Loucy (cell line): Measurements from ENCODE around the gene MRPL36.

Experiments used
- H2AFZ ChIP-seq: fragments of 200-600 bp; sonication (generic); 2 replicates; pipeline ENCODE4 v1.6.0; 2016; ENCODE audit warnings: antibody characterized with exemption, mild to moderate bottlenecking, low read length, moderate library complexity
- H3F3A ChIP-seq: fragments of 200-600 bp; 2 replicates; pipeline ENCODE4 v1.6.0; 2016; ENCODE audit warnings: antibody characterized with exemption, low read depth, mild to moderate bottlenecking
- H3K27me3 ChIP-seq: fragments of 200-600 bp; sonication (generic); 2 replicates; pipeline ENCODE4 v1.6.1; 2014; ENCODE audit warnings: low read length, mild to moderate bottlenecking; ENCODE audit not compliant: insufficient read depth, poor library complexity, severe bottlenecking
- H3K36me3 ChIP-seq: fragments of 200-600 bp; sonication (generic); 2 replicates; pipeline ENCODE4 v1.6.1; 2016; ENCODE audit warnings: low read length; ENCODE audit not compliant: insufficient read depth
- H3K4me1 ChIP-seq: fragments of 200-600 bp; sonication (generic); 2 replicates; pipeline ENCODE4 v1.5.1; 2014; ENCODE audit warnings: low read length, mild to moderate bottlenecking; ENCODE audit not compliant: insufficient read depth, poor library complexity, severe bottlenecking
- H3K4me2 ChIP-seq: fragments of 200-600 bp; sonication (generic); 2 replicates; pipeline ENCODE4 v1.6.0; 2014; ENCODE audit warnings: antibody characterized with exemption, low read length, low read depth, mild to moderate bottlenecking; ENCODE audit not compliant: poor library complexity, severe bottlenecking
- H3K4me3 ChIP-seq: fragments of 200-600 bp; sonication (generic); 2 replicates; pipeline ENCODE4 v1.5.1; 2014; ENCODE audit warnings: low read length, mild to moderate bottlenecking, mixed read lengths; ENCODE audit not compliant: poor library complexity, severe bottlenecking
- H3K79me2 ChIP-seq: fragments of 200-600 bp; sonication (generic); 2 replicates; pipeline ENCODE4 v1.6.1; 2014; ENCODE audit warnings: low read length; ENCODE audit not compliant: insufficient read depth
- H3K9ac ChIP-seq: fragments of 200-600 bp; sonication (generic); 2 replicates; pipeline ENCODE4 v1.6.0; 2014; ENCODE audit warnings: mild to moderate bottlenecking, low read depth, low read length, moderate library complexity; ENCODE audit not compliant: poor library complexity, severe bottlenecking
- H3K9me2 ChIP-seq: fragments of 200-600 bp; sonication (generic); replicated peaks from 2 replicates; pipeline ENCODE4 v1.6.1; 2016; ENCODE audit warnings: low read depth, low read length, mixed read lengths
- H3K9me3 ChIP-seq: fragments of 200-600 bp; sonication (generic); 2 replicates; pipeline ENCODE4 v1.6.1; 2014; ENCODE audit warnings: mild to moderate bottlenecking, antibody characterized with exemption, low read length, low read depth; ENCODE audit not compliant: insufficient read depth
- H4K20me1 ChIP-seq: fragments of 200-600 bp; sonication (generic); 2 replicates; pipeline ENCODE4 v1.6.0; 2014; ENCODE audit warnings: antibody characterized with exemption, low read length, mild to moderate bottlenecking; ENCODE audit not compliant: insufficient read depth, poor library complexity, severe bottlenecking
- CTCF ChIP-seq: fragments of 200-600 bp; sonication (generic); conservative IDR thresholded peaks from 2 replicates; pipeline ENCODE4 v1.5.1; 2014; ENCODE audit warnings: mild to moderate bottlenecking, antibody characterized with exemption, low read length
- EZH2phosphoT487 ChIP-seq: fragments of 200-600 bp; IDR thresholded peaks from 2 replicates; pipeline ENCODE4 v1.6.1; 2018; ENCODE audit warnings: antibody characterized with exemption, mild to moderate bottlenecking, moderate library complexity, borderline replicate concordance

The MRPL36 gene

GRCh38 chr5:1838013-1838412, 38.4 kb upstream of the MRPL36 start:
- Histone ChIP-seq H3K4me3 (no peak overlapping the region), H3K9me2 (no peaks in the 10 kb centered on the region), H2AFZ (no peak overlapping the region), H3K4me1 (no peaks in the 10 kb centered on the region), H3K79me2 (no peaks in the 10 kb centered on the region), H3K27me3 (no peaks in the 10 kb centered on the region), H4K20me1 (no peaks in the 10 kb centered on the region), H3K36me3 (no peaks in the 10 kb centered on the region), H3K4me2 (no peak overlapping the region), H3K9me3 (no peaks in the 10 kb centered on the region), H3F3A (no peaks in the 10 kb centered on the region), H3K9ac (no peak overlapping the region)
- TF ChIP-seq EZH2phosphoT487 (no peak), CTCF (no peak)

GRCh38 chr5:1836891-1837880, 37.5 kb upstream of the MRPL36 start:
- Histone ChIP-seq H3K27me3 (no peaks in the 10 kb centered on the region), H4K20me1 (no peaks in the 10 kb centered on the region), H3K36me3 (no peaks in the 10 kb centered on the region), H3K79me2 (no peaks in the 10 kb centered on the region), H3K9ac (no peak overlapping the region), H3K4me2 (no peak overlapping the region), H3F3A (no peaks in the 10 kb centered on the region), H2AFZ (no peak overlapping the region), H3K9me2 (no peaks in the 10 kb centered on the region), H3K4me3 (no peak overlapping the region), H3K9me3 (no peaks in the 10 kb centered on the region), H3K4me1 (no peaks in the 10 kb centered on the region)
- TF ChIP-seq CTCF (no peak), EZH2phosphoT487 (no peak)

GRCh38 chr5:1836176-1836890, 36.7 kb upstream of the MRPL36 start:
- Histone ChIP-seq H3K4me2 (no peak overlapping the region), H3F3A (no peaks in the 10 kb centered on the region), H3K9ac (no peak overlapping the region), H3K4me1 (no peaks in the 10 kb centered on the region), H3K9me3 (no peaks in the 10 kb centered on the region), H3K79me2 (no peaks in the 10 kb centered on the region), H4K20me1 (no peaks in the 10 kb centered on the region), H3K27me3 (no peaks in the 10 kb centered on the region), H3K36me3 (no peaks in the 10 kb centered on the region), H3K4me3 (no peak overlapping the region), H2AFZ (no peak overlapping the region), H3K9me2 (no peaks in the 10 kb centered on the region)
- no peak for TF ChIP-seq EZH2phosphoT487
- TF ChIP-seq CTCF, result no peak
